HG03432 (cell line): ENCODE results near the gene OR8S1.
"Not testable (repeated sequence)": the region's sequence is repeated elsewhere in the genome, so short reads cannot be mapped to it uniquely, and the experiment has no call there.

ENCODE experiments used
- ATAC-seq: cut with Tn5 transposase; IDR thresholded peaks from one replicate; pipeline ENCODE4 v1.9.1; 2021; ENCODE audit warnings: mild to moderate bottlenecking, moderate library complexity; ENCODE audit not compliant: unreplicated experiment

OR8S1 gene

DNA sequence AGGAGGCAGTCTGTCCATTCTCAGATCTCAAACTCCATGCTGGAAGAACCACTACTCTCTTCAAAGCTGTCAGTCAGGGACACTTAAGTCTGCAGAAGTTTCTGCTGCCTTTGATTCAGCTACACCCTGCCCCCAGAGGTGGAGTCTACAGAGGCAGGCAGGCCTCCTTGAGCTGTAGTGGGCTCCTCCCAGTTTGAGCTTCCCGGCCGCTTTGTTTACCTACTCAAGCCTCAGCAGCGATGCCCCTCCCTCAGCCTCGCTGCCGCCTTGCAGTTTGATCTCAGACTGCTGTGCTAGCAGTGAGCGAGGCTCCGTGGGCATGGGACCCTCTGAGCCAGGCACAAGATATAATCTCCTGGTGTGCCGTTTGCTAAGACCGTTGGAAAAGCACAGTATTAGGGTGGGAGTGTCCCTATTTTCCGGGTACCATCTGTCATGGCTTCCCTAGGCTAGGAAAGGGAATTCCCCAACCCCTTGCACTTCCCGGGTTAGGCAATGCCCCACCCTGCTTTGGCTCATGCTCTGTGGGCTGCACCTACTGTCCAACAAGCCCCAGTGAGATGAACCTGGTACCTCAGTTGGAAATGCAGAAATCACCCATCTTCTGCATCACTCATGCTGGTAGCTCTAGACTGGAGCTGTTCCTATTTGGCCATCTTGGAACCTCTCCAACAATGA is 28.4 kb downstream of the OR8S1 start:
- not testable (repeated sequence) for ATAC-seq

- ATAC-seq: no peak
These were observed 31.2 kb downstream of the OR8S1 start for GRCh38 chr12:48556631-48557030.

DNA sequence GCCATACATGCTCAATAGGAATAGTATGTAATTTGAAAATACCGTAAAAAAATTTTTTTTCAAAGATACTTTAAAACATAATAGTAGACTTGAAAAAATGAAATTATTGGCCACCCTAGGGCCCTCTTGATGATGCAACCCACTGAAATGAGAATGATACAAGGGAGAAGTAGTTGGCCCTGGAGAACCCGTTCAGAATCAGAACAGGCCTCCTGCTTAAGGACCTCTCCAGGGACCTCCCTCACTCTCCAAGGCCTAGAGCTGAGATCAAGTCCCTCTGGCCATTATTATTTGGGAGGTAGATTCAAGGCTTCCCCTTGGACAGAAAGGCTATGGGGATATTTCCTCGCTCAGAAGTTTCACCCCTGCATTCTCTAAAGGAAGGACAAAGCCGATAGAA is 32.5 kb downstream of the OR8S1 start:
- ATAC-seq: no peak

- ATAC-seq: no peak
These were observed 42.3 kb downstream of the OR8S1 start for GRCh38 chr12:48567731-48568130.

- ATAC-seq: no peak
These were observed 44.5 kb downstream of the OR8S1 start, which contains the start of gene LALBA for GRCh38 chr12:48569946-48570345. LALBA (minus strand) TSS chr12:48570046; CDS start chr12:48570020, 26 bp downstream.

GRCh38 chr12:48572326-48572725 is 46.9 kb downstream of the OR8S1 start:
- no peak for ATAC-seq
